Spleen (tissue), 11 donors: ENCODE results near the gene FAM50A. TPM values are rescaled to one million over a fixed set of nuclear protein-coding genes. Genes with fewer than 3 reads are reported as not detected.
A peak's percentile ranks its signal among the peaks of the same experiment; 100 is the strongest.

Experiments
- DNase-seq: peaks from one replicate; pipeline ENCODE4 v3.0.0-alpha.2; 2020
- H3K27ac ChIP-seq, 8 donors: fragments of 200-600 bp; sonication (generic) in 7 of 8; 1 replicate in 4 of 8; 2 replicates in 4 of 8; pipeline versions ENCODE4 v1.5.0 to v1.8.0; 2016 to 2021; ENCODE audit warnings: inconsistent platforms in 4 of 8, mild to moderate bottlenecking in 4 of 8, moderate library complexity in 1 of 8
- H3K27me3 ChIP-seq, 7 donors: fragments of 200-600 bp; sonication (generic) in 6 of 7; replicated peaks in 1 of 7; 1 replicate in 4 of 7; 2 replicates in 3 of 7; pipeline versions ENCODE4 v1.5.0 to v1.8.0; 2016 to 2021; ENCODE audit warnings: inconsistent platforms in 3 of 7, mild to moderate bottlenecking in 1 of 7
- H3K36me3 ChIP-seq, 6 donors: fragments of 200-600 bp; sonication (generic) in 5 of 6; 1 replicate in 4 of 6; 2 replicates in 2 of 6; pipeline versions ENCODE4 v1.5.0 to v1.8.0; 2016 to 2021; ENCODE audit warnings: inconsistent platforms in 2 of 6
- H3K4me1 ChIP-seq, 6 donors: fragments of 200-600 bp; sonication (generic) in 5 of 6; 1 replicate in 3 of 6; 2 replicates in 3 of 6; pipeline versions ENCODE4 v1.5.0 to v1.8.0; 2016 to 2021; ENCODE audit warnings: inconsistent platforms in 3 of 6
- H3K4me3 ChIP-seq, 8 donors: fragments of 200-600 bp; sonication (generic) in 7 of 8; 1 replicate in 4 of 8; 2 replicates in 4 of 8; pipeline versions ENCODE4 v1.5.0 to v1.8.0; 2016 to 2021; ENCODE audit warnings: inconsistent platforms in 4 of 8, mild to moderate bottlenecking in 4 of 8, moderate library complexity in 2 of 8
- H3K9me3 ChIP-seq, 8 donors: fragments of 200-600 bp; sonication (generic) in 7 of 8; 1 replicate in 4 of 8; 2 replicates in 4 of 8; pipeline versions ENCODE4 v1.5.0 to v1.8.0; 2016 to 2021; ENCODE audit warnings: inconsistent platforms in 4 of 8
- CTCF ChIP-seq, 11 experiments: fragments of 200-600 bp in 7 of 11; fragments of 450-650 bp in 4 of 11; sonication (generic) in 4 of 11; IDR thresholded peaks in 8 of 11; conservative IDR thresholded peaks in 3 of 11; 1 replicate in 7 of 11; 2 replicates in 4 of 11; pipeline versions ENCODE4 v1.4.0 to v1.8.0; 2016 to 2021; ENCODE audit warnings: antibody characterized with exemption in 11 of 11, inconsistent platforms in 4 of 11, mild to moderate bottlenecking in 1 of 11
- POLR2A ChIP-seq, 3 donors: fragments of 450-650 bp; IDR thresholded peaks; one replicate each; pipeline ENCODE4 v1.5.1; 2017; ENCODE audit warnings: antibody characterized with exemption in 3 of 3, mild to moderate bottlenecking in 1 of 3
- POLR2AphosphoS5 ChIP-seq, 3 donors: sonication (generic); formaldehyde crosslinking; IDR thresholded peaks; one replicate each; pipeline ENCODE4 v1.5.1; 2017; ENCODE audit warnings: antibody characterized with exemption in 3 of 3
- WGBS, 5 donors: extraction: QIAGEN DNeasy Blood & Tissue Kit in 3 of 5; methylation state at CpG; one replicate each; pipeline versions ENCODE4 v1.1.5 to v1.1.7; 2013 to 2018; 5-methylcytosine and 5-hydroxymethylcytosine counted together
- intact Hi-C: fragments of 100-400 bp; cut with DNase I; formaldehyde crosslinking; loops from one replicate; pipeline ENCODE4 v1.15.0; 2023; ENCODE audit warnings: low total_unique reads
- polyA plus RNA-seq, 3 donors: library from polyadenylated mRNA; stranded (reverse); fragments of 200-250 nt; gene quantifications; one replicate each; pipeline ENCODE4 v1.2.1, GENCODE V29; 2013
- total RNA-seq, 7 donors: library from RNA; depleted of rRNA in 3 of 7; stranded (reverse); fragments of >200 nt in 3 of 7; fragmentation: NEBNext Ultra II Directional in 4 of 7; extraction: Animal tissue kit (Norgen Biotek cat#: 25700) in 4 of 7; gene quantifications; one replicate each; pipeline versions ENCODE4 v1.1.0 to v1.2.1, GENCODE V29; 2016 to 2021
- donor health status: healthy with polysubstance abuse.
- donor health status: DM: no; HTN: no; CAD: no; lungs with moderate emphysema.
- donor health status: DM: no; HTN: no; CAD: no.
- donor health status: Bipolar disorder and iron deficiency.
- donor health status: healthy.
- donor health status: DM: no; HTN: no; CAD: no.
- donor health status: DM: yes; HTN: yes; CAD: no.

FAM50A gene
- total and polyA plus RNA-seq, 10 donors: 30.3 to 123 (median 47.9) TPM

GRCh38 chrX:154403858-154404257 is 40.1 kb upstream of the FAM50A start:
- Histone ChIP-seq H3K4me1 (peaks cover 0 to 46% (median 25%) of the 10 kb centered on the region in 6 donors), H3K36me3 (peaks cover 0 to 64% (median 19%) of the 10 kb centered on the region in 6 donors), H3K27me3 (no peaks in the 10 kb centered on the region), H3K4me3 (no peak overlapping the region), H3K27ac (no peak overlapping the region), H3K9me3 (no peaks in the 10 kb centered on the region)
- intact Hi-C loops: no loop called here
- TF ChIP-seq CTCF (IDR thresholded peaks at IDR 0.05 in 8 of 11, conservative IDR thresholded peaks at IDR 0.05 in 3 of 11) (no peak), POLR2A (IDR thresholded peaks at IDR 0.05) (no peak), POLR2AphosphoS5 (IDR thresholded peaks at IDR 0.05) (no peak)
- DNase-seq: no peak
- 79 to 96% (median 88%) methylated on average over 4 of the region's 4 CpGs for whole genome bisulfite sequencing, 5 donors

- H3K27ac ChIP-seq: no peak overlapping the region
- no peaks in the 10 kb centered on the region for H3K9me3 ChIP-seq
- H3K4me3 ChIP-seq: no peak overlapping the region
- TF ChIP-seq POLR2AphosphoS5 (IDR thresholded peaks at IDR 0.05) (no peak), POLR2A (IDR thresholded peaks at IDR 0.05) (no peak), CTCF (IDR thresholded peaks at IDR 0.05 in 8 of 11, conservative IDR thresholded peaks at IDR 0.05 in 3 of 11) (no peak)
- intact Hi-C loops: no loop called here
- no peak for DNase-seq
- peaks cover 0 to 46% (median 21%) of the 10 kb centered on the region in 6 donors for H3K4me1 ChIP-seq
- peaks cover 0 to 56% (median 17%) of the 10 kb centered on the region in 6 donors for H3K36me3 ChIP-seq
- WGBS, 5 donors: 80 to 96% (median 90%) methylated on average over 1 to 16 of the region's 16 CpGs
- no peaks in the 10 kb centered on the region for H3K27me3 ChIP-seq
Measured at GRCh38 chrX:154404625-154405192, 39.2 kb upstream of the FAM50A start.

GRCh38 chrX:154408659-154409221 is 35.2 kb upstream of the FAM50A start:
- Histone ChIP-seq H3K27me3 (no peaks in the 10 kb centered on the region), H3K36me3 (peaks cover 0 to 24% (median 0%) of the 10 kb centered on the region in 6 donors), H3K27ac (peak overlapping the region; percentile 3 to 98 (median 85)), H3K4me3 (peak overlapping the region; percentile 0 to 63 (median 28)), H3K4me1 (peaks cover 0 to 52% (median 36%) of the 10 kb centered on the region in 6 donors), H3K9me3 (no peaks in the 10 kb centered on the region)
- no peak for DNase-seq
- TF ChIP-seq POLR2AphosphoS5 (IDR thresholded peaks at IDR 0.05): no peak
- TF ChIP-seq CTCF (IDR thresholded peaks at IDR 0.05 in 8 of 11, conservative IDR thresholded peaks at IDR 0.05 in 3 of 11): no peak
- TF ChIP-seq POLR2A (IDR thresholded peaks at IDR 0.05): no peak
- WGBS, 5 donors: 23 to 60% (median 33%) methylated on average over 6 to 10 of the region's 10 CpGs
- intact Hi-C loops: no loop called here

GRCh38 chrX:154409222-154409871 is 34.6 kb upstream of the FAM50A start, which contains the start of gene DNASE1L1:
Gene DNASE1L1 (minus strand): TSS chrX:154409254. CDS start chrX:154405568, 3,686 bp downstream.
- Histone ChIP-seq H3K27ac (peak within 1 kb of the TSS; percentile 53 to 98 (median 85)), H3K27me3 (no peaks in the 10 kb centered on the region), H3K36me3 (peaks cover 0 to 23% (median 0%) of the 10 kb centered on the region in 6 donors), H3K4me3 (peak within 1 kb of the TSS; percentile 0 to 63 (median 28)), H3K9me3 (no peaks in the 10 kb centered on the region), H3K4me1 (peaks cover 0 to 52% (median 36%) of the 10 kb centered on the region in 6 donors)
- DNase-seq: peak; percentile 95
- 26 to 66% (median 31%) methylated on average over 11 to 26 of the region's 26 CpGs for WGBS, 5 donors
- TF ChIP-seq CTCF (IDR thresholded peaks at IDR 0.05 in 8 of 11, conservative IDR thresholded peaks at IDR 0.05 in 3 of 11) (no peak), POLR2AphosphoS5 (IDR thresholded peaks at IDR 0.05) (peak; percentile 51 to 85 (median 71)), POLR2A (IDR thresholded peaks at IDR 0.05) (no peak)
- intact Hi-C loops: no loop called here
